Stimulated activated effector memory CD8-positive, alpha-beta T cell treated with anti-CD3 and anti-CD28 coated beads, Interleukin-12 subunit alpha, Interleukin-12 subunit beta, amount 100 ng/mL, for 72 hours (primary cell): ENCODE measurements around the gene CATSPERE.

Experiments used
- ATAC-seq: fragments of 150-1000 bp; cut with Tn5 transposase; 2 replicates; pipeline ENCODE4 v1.10.0; 2021
- DNase-seq, 2 donors: peaks; one replicate each; pipeline ENCODE4 v3.0.0; 2021 to 2022; ENCODE audit warnings: low spot score in 2 of 2
- H3K27ac Mint-ChIP-seq: one replicate; pipeline ENCODE4 v1.8.0; 2022; ENCODE audit warnings: mild to moderate bottlenecking, mixed read lengths
- H3K36me3 Mint-ChIP-seq: one replicate; pipeline ENCODE4 v1.8.0; 2022; ENCODE audit warnings: mild to moderate bottlenecking, mixed read lengths
- H3K4me1 Mint-ChIP-seq: one replicate; pipeline ENCODE4 v1.8.0; 2022; ENCODE audit warnings: mixed read lengths
- H3K4me3 Mint-ChIP-seq: one replicate; pipeline ENCODE4 v1.8.0; 2022; ENCODE audit warnings: mild to moderate bottlenecking, mixed read lengths
- H3K9me3 Mint-ChIP-seq: one replicate; pipeline ENCODE4 v1.8.0; 2022; ENCODE audit warnings: mixed read lengths

CATSPERE gene

DNA sequence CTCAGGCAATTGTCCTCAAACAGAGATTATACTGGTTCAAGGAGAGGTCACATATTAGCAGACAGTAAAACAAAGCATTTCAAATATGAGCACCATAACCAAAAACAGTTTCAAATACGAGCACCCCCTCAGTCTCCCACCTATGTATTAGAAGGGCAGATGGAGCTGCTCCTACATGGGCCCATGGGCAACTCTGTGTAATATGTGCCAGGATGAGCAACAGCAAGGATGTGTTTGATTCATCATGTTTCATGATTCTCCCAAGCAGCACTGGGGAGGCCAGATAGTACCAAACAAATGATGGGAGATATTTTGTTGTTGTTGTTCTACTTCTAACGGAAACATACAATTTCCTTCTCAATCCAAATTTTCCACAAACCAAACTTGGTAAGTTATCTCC is 18.2 kb upstream of the CATSPERE start:
- Mint-ChIP-seq H3K9me3 (no peaks in the 10 kb centered on the region), H3K4me3 (no peak overlapping the region), H3K36me3 (peaks cover 22% of the 10 kb centered on the region), H3K4me1 (peaks cover 52% of the 10 kb centered on the region), H3K27ac (no peak overlapping the region)
- peak; percentile 69 for ATAC-seq
- DNase-seq = no peak

DNA sequence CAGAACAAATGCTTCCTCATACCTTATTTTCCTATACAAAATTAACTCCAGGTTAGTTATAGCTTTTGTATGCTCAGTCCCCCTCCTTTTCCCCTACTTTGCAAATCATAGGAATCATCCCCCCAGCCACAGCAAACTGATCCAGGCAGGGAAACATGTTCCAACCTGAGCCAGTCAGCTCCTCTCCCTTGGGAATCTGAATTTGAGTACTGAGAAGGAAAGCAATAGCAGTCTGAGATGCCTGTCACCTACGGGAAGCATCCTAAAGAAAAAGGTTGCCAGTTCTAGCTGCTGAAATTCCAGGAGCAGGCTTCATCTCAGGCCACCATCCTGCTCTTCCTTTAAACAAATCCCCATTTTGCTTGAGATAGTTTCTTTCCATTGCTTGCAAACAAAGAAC is 16.2 kb upstream of the CATSPERE start:
- Mint-ChIP-seq H3K36me3 (peaks cover 42% of the 10 kb centered on the region), H3K4me3 (peak overlapping the region; percentile 24), H3K4me1 (peaks cover 51% of the 10 kb centered on the region), H3K9me3 (no peaks in the 10 kb centered on the region), H3K27ac (peak overlapping the region; percentile 85)
- ATAC-seq (no peak), DNase-seq (no peak)

DNA sequence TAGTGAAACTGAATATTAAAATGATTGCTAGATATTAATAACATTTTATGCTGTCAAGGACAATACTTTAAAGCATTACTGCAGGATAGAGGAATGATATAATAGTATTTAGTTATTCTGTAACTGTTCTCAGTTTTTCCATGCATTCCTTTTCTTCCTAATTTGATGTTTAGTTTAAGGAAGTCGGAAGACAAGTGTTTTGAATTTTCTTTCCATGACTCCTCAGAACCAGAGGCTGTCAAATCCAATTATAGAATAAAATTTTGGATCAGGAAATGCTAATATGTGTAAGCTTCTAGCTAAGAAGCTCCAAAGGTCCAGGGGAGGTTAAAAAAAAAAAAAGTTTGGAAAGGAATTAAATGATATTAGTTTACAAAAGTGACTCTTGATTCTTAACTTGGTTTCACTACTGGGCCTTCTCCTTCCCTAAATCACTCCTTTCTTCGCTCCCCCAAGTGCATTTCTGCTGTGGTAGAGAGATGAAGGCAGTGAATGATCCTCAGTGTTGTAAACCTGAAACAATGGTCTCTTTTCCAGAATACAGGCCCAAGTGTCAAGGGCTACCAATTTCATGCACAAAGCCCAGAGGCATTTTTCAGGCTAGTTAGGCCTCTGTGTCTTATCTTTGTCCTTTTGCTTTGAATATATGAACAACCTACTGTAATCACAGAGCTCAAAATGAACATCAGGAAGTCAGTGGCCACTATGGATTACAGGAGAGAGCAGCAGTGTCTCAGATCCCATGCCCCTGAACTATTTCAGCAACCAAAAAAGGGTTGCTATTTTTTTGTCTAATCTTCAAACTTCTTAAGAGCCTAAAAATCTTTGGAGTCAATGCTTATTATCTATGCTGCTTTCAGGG is 15.5 kb upstream of the CATSPERE start:
- ATAC-seq = no peak
- Mint-ChIP-seq H3K9me3 (no peaks in the 10 kb centered on the region), H3K4me3 (peak overlapping the region; percentile 24), H3K27ac (peak overlapping the region; percentile 85), H3K36me3 (peaks cover 49% of the 10 kb centered on the region), H3K4me1 (peaks cover 54% of the 10 kb centered on the region)
- DNase-seq = no peak

DNA sequence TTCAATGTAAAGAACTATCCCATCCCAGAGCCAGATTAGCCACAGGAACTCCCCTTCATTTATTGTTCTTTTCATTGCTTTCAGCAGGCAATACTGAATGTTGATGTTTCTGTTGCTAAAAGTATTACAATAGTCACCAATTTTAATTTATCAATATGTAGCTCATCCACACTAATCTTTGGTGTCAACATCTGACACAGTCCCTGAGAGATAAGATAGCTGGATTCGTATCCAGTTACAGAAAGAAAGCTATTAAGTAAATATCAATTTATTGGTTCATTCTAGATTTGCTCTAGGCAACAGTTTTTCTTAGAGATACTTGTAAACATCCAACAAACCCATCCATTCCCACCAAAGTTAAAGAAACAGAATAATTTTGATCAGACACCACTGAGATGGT is 14.0 kb upstream of the CATSPERE start:
- no peak for ATAC-seq
- no peak overlapping the region for H3K27ac Mint-ChIP-seq
- no peaks in the 10 kb centered on the region for H3K9me3 Mint-ChIP-seq
- H3K4me3 Mint-ChIP-seq = no peak overlapping the region
- DNase-seq = no peak
- peaks cover 59% of the 10 kb centered on the region for H3K4me1 Mint-ChIP-seq
- H3K36me3 Mint-ChIP-seq = peaks cover 56% of the 10 kb centered on the region

DNA sequence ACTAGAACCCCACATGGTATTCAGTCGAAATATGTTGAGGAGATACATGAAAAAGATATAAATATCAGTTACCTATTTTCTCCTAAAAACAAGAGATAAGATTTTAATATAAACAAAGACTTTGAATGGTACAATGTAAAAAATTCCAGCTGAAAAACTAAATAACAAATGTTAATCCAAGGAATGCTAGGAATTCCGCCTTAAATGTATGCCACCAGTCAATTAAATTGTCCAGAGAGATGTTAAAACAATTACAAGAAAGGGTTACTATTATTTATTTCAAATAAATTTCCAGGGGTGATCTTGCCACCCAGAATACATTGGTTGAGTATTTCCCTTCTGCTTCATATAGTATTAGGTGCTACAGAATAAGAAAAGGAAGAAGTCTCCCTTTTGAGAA is 13.5 kb upstream of the CATSPERE start:
- no peak overlapping the region for H3K27ac Mint-ChIP-seq
- H3K4me1 Mint-ChIP-seq = peaks cover 64% of the 10 kb centered on the region
- DNase-seq (no peak), ATAC-seq (no peak)
- no peaks in the 10 kb centered on the region for H3K9me3 Mint-ChIP-seq
- H3K36me3 Mint-ChIP-seq = peaks cover 58% of the 10 kb centered on the region
- H3K4me3 Mint-ChIP-seq = no peak overlapping the region

DNA sequence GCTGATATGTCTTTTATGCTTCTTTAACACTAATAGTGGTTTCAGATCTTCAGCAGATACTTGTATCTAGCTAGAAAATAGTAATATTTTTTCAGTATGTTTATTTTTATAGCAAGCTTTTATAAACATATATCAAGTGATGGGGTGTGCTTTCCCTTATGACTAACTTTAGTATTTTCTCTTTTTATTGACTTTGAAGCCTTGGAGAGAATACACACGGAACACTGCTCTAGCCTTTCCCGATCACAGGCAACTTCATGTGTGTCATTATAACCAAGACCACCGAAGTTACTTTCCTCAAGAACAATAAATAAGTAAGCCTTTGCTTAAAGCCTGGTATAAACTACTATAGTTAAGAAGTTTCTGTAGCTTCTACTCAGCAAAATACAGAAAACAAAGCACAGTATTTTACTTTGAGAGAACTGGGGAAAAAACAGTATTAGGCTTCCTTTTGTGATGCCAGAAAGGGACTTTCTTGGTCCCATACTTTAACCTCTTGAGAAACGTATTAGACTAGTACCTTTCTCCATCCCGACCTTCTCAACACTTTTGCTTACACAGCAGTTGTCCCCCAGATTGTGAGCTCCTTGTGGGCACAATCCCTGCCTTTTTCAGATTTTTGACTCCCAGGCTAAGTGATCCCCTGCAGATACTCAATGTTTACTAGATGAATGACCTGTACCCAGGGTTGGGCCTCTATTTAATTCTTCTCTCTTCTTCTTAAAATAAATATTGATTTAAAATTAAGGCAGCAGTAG is 12.6 kb upstream of the CATSPERE start:
- Mint-ChIP-seq H3K4me1 (peaks cover 67% of the 10 kb centered on the region), H3K36me3 (peaks cover 58% of the 10 kb centered on the region), H3K9me3 (no peaks in the 10 kb centered on the region), H3K4me3 (no peak overlapping the region), H3K27ac (peak overlapping the region; percentile 40)
- DNase-seq = no peak
- ATAC-seq = no peak

DNA sequence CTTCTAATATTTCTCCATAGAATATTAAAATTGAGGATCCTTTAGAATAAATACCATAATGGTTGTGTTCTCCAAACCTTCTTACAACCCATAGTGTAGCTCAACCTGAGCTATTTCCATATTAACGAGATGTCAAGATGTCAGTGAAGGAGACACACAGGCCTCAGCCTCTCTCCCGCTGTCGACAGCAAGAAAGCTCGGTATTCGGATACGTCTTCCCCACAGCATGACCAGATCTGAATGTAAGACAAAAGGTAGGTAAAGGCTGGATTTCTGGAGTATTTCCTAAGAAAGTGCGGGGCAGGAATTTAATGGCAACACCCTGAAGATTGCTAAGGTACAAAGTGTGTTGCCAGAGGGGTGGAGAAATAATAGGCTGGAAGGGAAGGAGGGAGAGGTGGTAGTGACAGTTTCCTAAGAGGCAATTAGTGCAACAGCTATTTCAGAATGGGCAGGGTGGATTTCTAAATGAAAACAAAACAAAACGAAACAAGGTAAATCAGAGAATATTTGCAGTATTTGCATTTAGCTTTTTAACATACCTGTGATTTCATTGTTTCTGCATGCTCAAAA is 11.1 kb upstream of the CATSPERE start:
- peak overlapping the region; percentile 48 for H3K27ac Mint-ChIP-seq
- no peaks in the 10 kb centered on the region for H3K9me3 Mint-ChIP-seq
- H3K36me3 Mint-ChIP-seq = peaks cover 56% of the 10 kb centered on the region
- DNase-seq = no peak
- peaks cover 64% of the 10 kb centered on the region for H3K4me1 Mint-ChIP-seq
- H3K4me3 Mint-ChIP-seq = peak overlapping the region; percentile 71
- no peak for ATAC-seq

DNA sequence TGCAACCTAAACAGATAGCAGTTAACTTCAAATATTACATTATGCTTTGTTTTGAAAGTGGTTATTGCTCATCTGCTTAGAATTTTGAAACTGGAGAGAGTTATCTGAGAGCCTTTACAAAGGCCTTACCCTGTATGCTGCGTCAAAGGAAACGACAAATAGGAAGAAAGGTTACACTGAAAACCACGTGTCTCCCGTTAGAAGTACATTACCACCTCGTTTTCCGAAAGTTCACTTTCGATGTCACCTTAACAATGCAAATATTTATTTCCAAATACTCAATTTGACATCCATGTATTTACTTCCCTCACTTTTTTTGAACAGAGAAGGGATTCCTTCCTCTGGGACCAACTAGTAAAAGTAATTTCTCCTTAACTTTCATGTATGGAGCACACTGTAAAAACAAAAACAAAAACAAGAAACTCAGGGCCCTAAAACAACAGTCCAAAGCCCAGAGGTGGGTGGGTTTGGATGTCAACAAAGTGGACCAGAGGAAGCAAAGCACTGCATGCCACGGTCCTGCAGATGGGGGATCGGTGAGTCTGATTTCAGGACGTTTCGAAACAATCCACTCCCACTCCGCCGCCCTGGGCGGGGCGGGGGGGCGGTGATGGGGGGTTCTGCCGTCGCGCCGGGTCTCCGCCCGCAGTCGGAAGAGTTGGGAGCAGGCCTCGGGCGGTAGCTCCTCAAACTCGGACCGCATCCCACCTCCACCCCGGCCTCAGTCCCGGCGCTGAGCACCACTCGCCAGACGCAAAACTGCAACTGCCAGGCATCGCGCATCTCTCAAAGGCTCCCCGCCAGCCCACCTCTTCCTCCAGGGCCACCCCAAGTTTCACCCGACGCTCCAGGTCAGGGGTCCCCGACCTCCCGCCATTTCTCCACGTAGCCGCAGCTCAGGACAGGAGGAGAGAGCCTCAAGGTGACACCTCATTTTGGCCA is 10.2 kb upstream of the CATSPERE start:
- DNase-seq = peak; percentile 30 to 78
- ATAC-seq = peak; percentile 23
- H3K36me3 Mint-ChIP-seq = peaks cover 48% of the 10 kb centered on the region
- no peaks in the 10 kb centered on the region for H3K9me3 Mint-ChIP-seq
- peak overlapping the region; percentile 71 for H3K4me3 Mint-ChIP-seq
- peaks cover 55% of the 10 kb centered on the region for H3K4me1 Mint-ChIP-seq
- peak overlapping the region; percentile 48 for H3K27ac Mint-ChIP-seq

DNA sequence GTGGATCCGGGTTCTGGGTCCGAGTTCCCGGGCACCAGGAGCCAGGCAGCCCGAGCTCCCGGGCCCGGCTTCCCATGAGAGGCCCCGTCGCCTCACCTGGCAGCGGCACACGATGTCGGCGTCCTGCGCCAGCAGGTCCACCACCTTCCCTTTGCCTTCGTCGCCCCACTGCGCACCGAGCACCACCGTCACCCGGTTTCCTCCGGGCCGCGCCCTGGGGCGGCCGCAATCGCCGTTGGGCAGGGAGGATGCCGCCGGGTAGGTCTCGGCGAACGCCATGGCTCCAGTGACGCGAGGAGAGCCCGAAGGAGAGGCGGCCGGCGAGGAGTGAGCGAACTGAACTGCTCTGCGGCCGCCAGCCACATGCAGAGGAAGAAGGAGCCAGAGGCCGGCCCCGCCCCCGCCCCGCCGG is 9.5 kb upstream of the CATSPERE start, which contains the start of gene ADSS2:
Gene ADSS2 (minus strand): TSS at position 371 of the 412 bp plus-strand sequence. CDS start 92 bp downstream, at position 279.
- ATAC-seq (no peak), DNase-seq (no peak)
- peaks cover 48% of the 10 kb centered on the region for H3K36me3 Mint-ChIP-seq
- no peaks in the 10 kb centered on the region for H3K9me3 Mint-ChIP-seq
- H3K27ac Mint-ChIP-seq = peak within 1 kb of the TSS; percentile 48
- H3K4me1 Mint-ChIP-seq = peaks cover 50% of the 10 kb centered on the region
- H3K4me3 Mint-ChIP-seq = peak within 1 kb of the TSS; percentile 71

DNA sequence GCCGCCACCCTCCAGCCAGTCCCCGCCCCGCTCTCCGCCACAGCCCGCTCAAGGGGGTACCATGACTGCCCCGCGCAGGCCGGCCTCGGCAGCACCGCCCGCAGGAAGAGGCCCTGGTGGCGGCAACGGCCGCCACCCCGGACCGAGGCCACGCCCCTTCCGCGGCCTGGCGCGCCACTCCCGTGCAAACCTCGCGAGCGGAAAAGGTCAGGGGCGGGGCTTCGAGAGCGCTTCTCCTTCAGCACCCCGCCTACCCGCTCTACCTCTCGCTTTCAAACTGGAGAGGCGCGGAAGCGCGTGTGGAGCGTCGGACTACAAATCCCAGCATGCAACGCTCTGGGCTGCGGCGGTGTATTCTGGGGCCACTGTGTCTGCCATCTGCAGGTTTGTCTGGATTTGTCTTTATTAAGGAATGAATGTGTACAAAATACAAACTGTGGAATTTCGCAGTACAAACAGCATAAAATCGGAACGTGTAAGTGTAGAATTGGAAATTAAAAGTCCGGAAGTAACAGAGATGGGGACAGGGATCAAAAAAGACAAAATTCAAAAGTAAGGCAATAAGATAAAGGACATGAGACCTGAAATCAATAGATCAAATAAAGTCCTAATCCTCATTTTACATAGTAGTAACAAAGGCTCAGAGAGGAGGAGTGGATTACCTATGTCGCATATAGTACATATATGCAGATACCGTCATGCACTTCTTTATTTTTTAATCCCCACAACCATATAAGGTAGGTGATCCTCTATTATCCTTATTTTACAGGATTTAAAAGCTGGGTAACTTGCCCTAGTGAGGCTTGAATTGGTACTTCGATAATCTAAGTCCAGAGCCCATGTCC is 8.9 kb upstream of the CATSPERE start:
- ATAC-seq (peak; percentile 96), DNase-seq (peak; percentile 98)
- Mint-ChIP-seq H3K4me3 (peak overlapping the region; percentile 71), H3K36me3 (peaks cover 43% of the 10 kb centered on the region), H3K27ac (peak overlapping the region; percentile 48), H3K9me3 (no peaks in the 10 kb centered on the region), H3K4me1 (peaks cover 45% of the 10 kb centered on the region)

DNA sequence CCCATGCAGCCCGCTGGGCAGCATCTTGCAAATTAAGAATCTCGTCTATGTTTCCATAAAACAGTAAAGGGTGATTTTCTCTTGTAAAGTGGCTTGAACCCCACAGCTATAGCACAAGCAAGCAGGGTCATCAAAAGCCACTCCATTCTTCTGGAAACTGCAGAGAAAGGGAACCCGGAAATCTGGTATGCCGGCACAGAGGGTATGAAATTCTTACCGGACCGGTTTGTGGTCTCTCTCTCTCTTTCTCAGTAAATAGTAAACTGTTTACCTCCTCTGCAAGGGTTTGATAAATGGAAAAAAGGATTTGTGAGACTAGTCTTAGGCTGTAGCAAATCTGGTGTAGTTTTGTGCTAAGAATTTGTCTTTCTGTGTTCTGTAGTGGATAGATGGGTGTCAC is 6.7 kb upstream of the CATSPERE start:
- H3K4me1 Mint-ChIP-seq = peaks cover 26% of the 10 kb centered on the region
- no peak overlapping the region for H3K27ac Mint-ChIP-seq
- peaks cover 20% of the 10 kb centered on the region for H3K36me3 Mint-ChIP-seq
- ATAC-seq (no peak), DNase-seq (no peak)
- H3K9me3 Mint-ChIP-seq = no peaks in the 10 kb centered on the region
- no peak overlapping the region for H3K4me3 Mint-ChIP-seq

DNA sequence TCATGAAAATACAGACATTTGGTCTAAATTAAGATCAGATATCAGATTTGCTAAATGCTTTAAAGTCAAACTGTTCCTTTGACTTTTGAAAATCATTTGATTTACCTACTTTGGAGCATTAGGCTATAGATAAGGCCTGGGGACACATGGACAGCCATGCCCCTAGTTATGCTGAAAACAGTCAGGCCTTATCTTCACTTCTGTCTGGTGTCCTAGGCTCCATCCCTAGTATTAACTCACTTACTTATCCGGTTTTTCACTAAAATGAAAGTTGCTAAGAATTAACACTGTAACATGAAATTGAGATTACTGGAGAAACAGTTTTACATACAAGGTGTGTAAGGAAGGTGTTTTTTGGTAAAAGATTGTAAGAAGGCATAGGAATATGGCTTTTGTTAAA is 4.5 kb upstream of the CATSPERE start:
- ATAC-seq (no peak), DNase-seq (no peak)
- no peak overlapping the region for H3K27ac Mint-ChIP-seq
- H3K4me1 Mint-ChIP-seq = peaks cover 17% of the 10 kb centered on the region
- peaks cover 4% of the 10 kb centered on the region for H3K36me3 Mint-ChIP-seq
- H3K4me3 Mint-ChIP-seq = no peak overlapping the region
- H3K9me3 Mint-ChIP-seq = peaks cover 3% of the 10 kb centered on the region

DNA sequence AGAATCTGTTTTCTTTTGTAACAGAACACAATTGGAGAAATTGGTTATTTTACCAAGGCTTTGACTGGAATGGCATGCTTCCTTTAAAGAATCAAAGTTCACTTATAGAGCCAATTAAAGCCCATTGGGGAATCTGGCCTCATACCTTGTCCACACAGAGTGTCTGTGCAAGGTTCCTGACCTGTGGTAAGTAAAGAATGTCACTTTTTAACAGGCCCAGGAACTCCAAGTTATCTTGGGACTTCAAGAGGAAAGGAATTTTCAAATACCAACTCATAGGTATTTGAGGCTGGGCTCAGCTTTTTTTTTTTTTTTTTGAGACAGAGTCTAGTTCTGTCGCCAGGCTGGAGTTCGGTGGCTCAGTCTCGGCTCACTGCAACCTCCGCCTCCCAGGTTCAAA is 2.3 kb upstream of the CATSPERE start:
- H3K27ac Mint-ChIP-seq = no peak overlapping the region
- peaks cover 3% of the 10 kb centered on the region for H3K9me3 Mint-ChIP-seq
- H3K4me3 Mint-ChIP-seq = no peak overlapping the region
- ATAC-seq = no peak
- peaks cover 6% of the 10 kb centered on the region for H3K4me1 Mint-ChIP-seq
- DNase-seq = no peak
- H3K36me3 Mint-ChIP-seq = no peaks in the 10 kb centered on the region

DNA sequence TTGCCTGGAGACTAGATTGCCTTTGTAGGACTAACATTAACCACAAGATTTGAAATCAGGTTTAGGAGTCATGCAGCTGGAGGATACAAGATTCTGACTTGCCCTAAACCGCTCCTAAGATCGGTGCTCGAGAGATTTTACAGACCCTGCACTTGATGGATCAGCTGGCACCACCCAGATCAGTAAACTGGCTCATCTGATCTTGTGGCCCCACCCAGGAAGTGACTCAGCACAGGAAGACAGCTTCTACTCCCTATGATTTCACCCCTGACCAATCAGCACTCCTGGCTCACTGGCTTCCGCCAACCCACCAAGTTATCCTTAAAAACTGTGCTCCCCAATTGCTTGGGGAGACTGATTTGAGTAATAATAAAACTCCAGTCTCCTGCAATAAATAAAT is 876 bp upstream of the CATSPERE start:
- no peak overlapping the region for H3K27ac Mint-ChIP-seq
- peaks cover 6% of the 10 kb centered on the region for H3K4me1 Mint-ChIP-seq
- H3K4me3 Mint-ChIP-seq = peak overlapping the region; percentile 84
- no peak for DNase-seq
- peaks cover 3% of the 10 kb centered on the region for H3K9me3 Mint-ChIP-seq
- H3K36me3 Mint-ChIP-seq = no peaks in the 10 kb centered on the region
- no peak for ATAC-seq
